GM21737 (cell line): ENCODE data around the gene YY1.
A peak's percentile ranks its signal among the peaks of the same experiment; 100 is the strongest.
"Not testable (repeated sequence)": the region's sequence is repeated elsewhere in the genome, so short reads cannot be mapped to it uniquely, and the experiment has no call there.

Source experiments
- ATAC-seq: cut with Tn5 transposase; IDR thresholded peaks from one replicate; pipeline ENCODE4 v1.9.1; 2021; ENCODE audit warnings: mild to moderate bottlenecking, moderate library complexity; ENCODE audit not compliant: unreplicated experiment

YY1 gene

GRCh38 chr14:100294963-100295330, 56.0 kb downstream of the YY1 start:
- ATAC-seq: no peak

GRCh38 chr14:100295376-100296105, 56.6 kb downstream of the YY1 start:
- ATAC-seq: no peak

- ATAC-seq: no peak
Observed at GRCh38 chr14:100296106-100296651, 57.2 kb downstream of the YY1 start.

GRCh38 chr14:100296729-100297128, 57.8 kb downstream of the YY1 start:
- ATAC-seq: not testable (repeated sequence)

GRCh38 chr14:100297320-100298300, 58.7 kb downstream of the YY1 start:
- peak; percentile 66 for ATAC-seq

- no peak for ATAC-seq
Observed at GRCh38 chr14:100298551-100299237, 59.8 kb downstream of the YY1 start.

GRCh38 chr14:100299238-100299560, 60.3 kb downstream of the YY1 start:
- no peak for ATAC-seq

- ATAC-seq: no peak
Observed at GRCh38 chr14:100302616-100303015, 63.7 kb downstream of the YY1 start.

GRCh38 chr14:100303179-100303578, 64.2 kb downstream of the YY1 start:
- no peak for ATAC-seq

- ATAC-seq: no peak
Observed at GRCh38 chr14:100303925-100304324, 65.0 kb downstream of the YY1 start.

- ATAC-seq: no peak
Observed at GRCh38 chr14:100304825-100305323, 65.9 kb downstream of the YY1 start.

- ATAC-seq: no peak
Observed at GRCh38 chr14:100305324-100306100, 66.6 kb downstream of the YY1 start.

- ATAC-seq: peak; percentile 89
Observed at GRCh38 chr14:100306101-100306997, 67.4 kb downstream of the YY1 start, which contains the start of gene SLC25A29. Gene SLC25A29 (minus strand): TSS chr14:100306444. CDS start chr14:100306232, 212 bp downstream.

GRCh38 chr14:100306998-100307765, 68.2 kb downstream of the YY1 start:
- ATAC-seq: no peak

GRCh38 chr14:100307766-100308426, 69.0 kb downstream of the YY1 start:
- ATAC-seq: no peak

- ATAC-seq: not testable (repeated sequence)
Observed at GRCh38 chr14:100308427-100308792, 69.5 kb downstream of the YY1 start.

GRCh38 chr14:100309028-100309737, 70.2 kb downstream of the YY1 start:
- ATAC-seq: no peak
